Endothelial cell of umbilical vein (primary cell): Measurements from ENCODE around the gene SLC1A7. TPM values are rescaled to one million over a fixed set of nuclear protein-coding genes. Genes with fewer than 3 reads are reported as not detected.

Experiments
- BruUV-seq: library from RNA; stranded (reverse); fragments of 400-500 nt; replicated peaks from 2 replicates; lab custom pipeline; 2021; lab: Mats Ljungman, UMichigan
- CTCF ChIA-PET: fragments of 300-600, 350-600 bp; sonication (Branson Sonifier 250); formaldehyde crosslinking; loops from one replicate; lab custom pipeline; 2021; ENCODE audit warnings: antibody characterized with exemption, inconsistent platforms; lab: Charles Lee
- POLR2A ChIA-PET: fragments of 300-600, 350-600 bp; sonication (Branson Sonifier 250); formaldehyde crosslinking; loops from one replicate; lab custom pipeline; 2021; ENCODE audit warnings: antibody characterized with exemption, inconsistent platforms; lab: Charles Lee
- DNase-seq: peaks from one replicate; pipeline ENCODE4 v3.0.0-alpha.2; 2011; ENCODE audit warnings: low read depth, low spot score
- FAIRE-seq: peaks from 2 replicates; lab custom pipeline; 2011; peaks lifted over from hg19 to GRCh38; lab: Jason Lieb, UNC
- H2AFZ ChIP-seq: 2 replicates; pipeline ENCODE4 v1.6.0; 2012; ENCODE audit warnings: low read depth, low read length, control low read depth, inconsistent platforms
- H3K27ac ChIP-seq: 2 replicates; pipeline ENCODE4 v1.5.1; 2011; ENCODE audit warnings: low read depth, mild to moderate bottlenecking, control low read depth, low read length, moderate library complexity; ENCODE audit not compliant: insufficient read depth
- H3K27me3 ChIP-seq, 2 experiments: 2 replicates each; pipeline versions ENCODE4 v1.6.0 to v1.6.1; 2011; ENCODE audit warnings: low read length in 2 of 2, mixed read lengths in 1 of 2; ENCODE audit not compliant: control insufficient read depth in 2 of 2, insufficient read depth in 2 of 2
- H3K36me3 ChIP-seq, 2 experiments: 2 replicates in 1 of 2; 3 replicates in 1 of 2; pipeline ENCODE4 v1.5.1; 2011; ENCODE audit warnings: low read length in 2 of 2, mild to moderate bottlenecking in 1 of 2, moderate library complexity in 1 of 2; ENCODE audit not compliant: control insufficient read depth in 2 of 2, insufficient read depth in 2 of 2; ENCODE audit errors: extremely low read depth in 1 of 2
- H3K4me1 ChIP-seq: 3 replicates; pipeline ENCODE4 v1.5.1; 2011; ENCODE audit warnings: mild to moderate bottlenecking, low read length; ENCODE audit not compliant: control insufficient read depth, insufficient read depth; ENCODE audit errors: extremely low read depth
- H3K4me2 ChIP-seq: 2 replicates; pipeline ENCODE4 v1.6.1; 2011; ENCODE audit warnings: low read length, control low read depth, mixed read lengths; ENCODE audit not compliant: insufficient read depth
- H3K4me3 ChIP-seq, 3 experiments: fragments of 200-600 bp in 1 of 3; sonication (generic), shearing (Covaris generic) in 1 of 3; replicated peaks in 1 of 3; 2 replicates each; pipeline ENCODE4 v1.5.1; 2011 to 2016; ENCODE audit warnings: control low read depth in 3 of 3, low read length in 3 of 3, mild to moderate bottlenecking in 2 of 3, inconsistent platforms in 1 of 3, low read depth in 1 of 3, moderate library complexity in 1 of 3; ENCODE audit not compliant: insufficient read depth in 1 of 3
- H3K79me2 ChIP-seq: 2 replicates; pipeline ENCODE4 v1.6.0; 2012; ENCODE audit warnings: low read length, inconsistent platforms; ENCODE audit not compliant: control insufficient read depth, insufficient read depth
- H3K9ac ChIP-seq: replicated peaks from 2 replicates; pipeline ENCODE3; 2011; ENCODE audit warnings: low read length, control low read depth; ENCODE audit not compliant: insufficient read depth; ENCODE audit errors: extremely low read depth
- H3K9me1 ChIP-seq: replicated peaks from 3 replicates; pipeline ENCODE4 v1.6.0; 2011; ENCODE audit warnings: mild to moderate bottlenecking, low read length; ENCODE audit not compliant: control insufficient read depth, insufficient read depth; ENCODE audit errors: extremely low read depth
- H3K9me3 ChIP-seq: replicated peaks from 2 replicates; pipeline ENCODE4 v1.5.1; 2012; ENCODE audit warnings: low read length, inconsistent platforms; ENCODE audit not compliant: control insufficient read depth, insufficient read depth
- H4K20me1 ChIP-seq: replicated peaks from 2 replicates; pipeline ENCODE3; 2011; ENCODE audit warnings: mild to moderate bottlenecking, low read length; ENCODE audit not compliant: control insufficient read depth, insufficient read depth; ENCODE audit errors: extremely low read depth
- CTCF ChIP-seq, 2 donors: IDR thresholded peaks; 1 replicate in 1 of 2; 2 replicates in 1 of 2; pipeline ENCODE4 v1.5.1; 2011; ENCODE audit warnings: low read length in 2 of 2, mild to moderate bottlenecking in 2 of 2, moderate library complexity in 2 of 2, control low read depth in 1 of 2, inconsistent platforms in 1 of 2, low read depth in 1 of 2; ENCODE audit not compliant: insufficient read depth in 1 of 2; ENCODE audit errors: extremely low read depth in 1 of 2
- EZH2 ChIP-seq: IDR thresholded peaks from 2 replicates; pipeline ENCODE4 v1.6.1; 2012; ENCODE audit warnings: borderline replicate concordance, low read depth, mild to moderate bottlenecking, moderate library complexity, low read length, inconsistent platforms; ENCODE audit not compliant: severe bottlenecking
- FOS ChIP-seq: IDR thresholded peaks from 2 replicates; pipeline ENCODE4 v1.6.1; 2011; ENCODE audit warnings: mild to moderate bottlenecking, low read length, moderate library complexity, borderline replicate concordance; ENCODE audit not compliant: insufficient read depth
- GATA2 ChIP-seq: IDR thresholded peaks from 2 replicates; pipeline ENCODE4 v1.7.0; 2011; ENCODE audit warnings: low read depth, mild to moderate bottlenecking, moderate library complexity, mixed read lengths, low read length; ENCODE audit not compliant: insufficient read length, insufficient read depth
- JUN ChIP-seq: IDR thresholded peaks from 2 replicates; pipeline ENCODE4 v1.6.1; 2011; ENCODE audit warnings: borderline replicate concordance, low read depth; ENCODE audit not compliant: insufficient read length, insufficient read depth
- MAX ChIP-seq: IDR thresholded peaks from 2 replicates; pipeline ENCODE4 v1.6.1; 2011; ENCODE audit not compliant: insufficient read depth, insufficient read length
- MYC ChIP-seq: IDR thresholded peaks from one replicate; pipeline ENCODE4 v1.6.1; 2011; ENCODE audit warnings: mild to moderate bottlenecking, low read depth, low read length
- POLR2A ChIP-seq: IDR thresholded peaks from 2 replicates; pipeline ENCODE4 v1.6.1; 2012; ENCODE audit warnings: low read depth, mild to moderate bottlenecking, control low read depth, low read length
- POLR2AphosphoS5 ChIP-seq: IDR thresholded peaks from 2 replicates; pipeline ENCODE4 v1.6.1; 2012; ENCODE audit warnings: low read depth, mild to moderate bottlenecking, control low read depth, low read length, moderate library complexity; ENCODE audit not compliant: insufficient read depth
- dilution Hi-C: fragments of 300-500 bp; cut with MboI; formaldehyde crosslinking; loops from one replicate; pipeline ENCODE4 v1.15.0; 2019; ENCODE audit warnings: low sequenced_read_pairs; ENCODE audit not compliant: extremely low pct_ligation_motif_present
- intact Hi-C: fragments of 100-400 bp; cut with micrococcal nuclease; formaldehyde crosslinking; loops from one replicate; pipeline ENCODE4 v1.10.0; 2022
- polyA plus RNA-seq, 4 experiments: library from polyadenylated mRNA; depleted of rRNA in 3 of 4; stranded (reverse) in 3 of 4; unstranded in 1 of 4; fragments of >200 nt; gene quantifications; 2 replicates each; pipeline versions ENCODE4 v1.2.1 to v1.2.3, GENCODE V29; 2011 to 2012; ENCODE audit warnings: missing spikeins in 1 of 4
- total RNA-seq: library from RNA; stranded (reverse); gene quantifications from 2 replicates; pipeline ENCODE4 v1.2.3, GENCODE V29; 2021

SLC1A7 gene
- total and polyA plus RNA-seq, 2 donors (not counting 3 experiments of a cell fraction or from before 2014, with no cell fraction given): not detected

- POLR2A ChIA-PET: no interaction called here
- H3K79me2 ChIP-seq: no peaks in the 10 kb centered on the region
Measured at GRCh38 chr1:53153752-53154151, 11.3 kb upstream of the SLC1A7 start.

More at GRCh38 chr1:53153752-53154151, 11.3 kb upstream of the SLC1A7 start:
- no peak overlapping the region for H3K9ac ChIP-seq
- TF ChIP-seq MYC (no peak), POLR2AphosphoS5 (no peak), CTCF (IDR thresholded peaks at IDR 0.05; ENCODE audit: extremely low read depth in 1 of 2, insufficient read depth in 1 of 2, low read depth in 1 of 2, low read length in 2 of 2) (no peak), JUN (no peak), MAX (no peak), FOS (no peak), POLR2A (no peak), EZH2 (no peak), GATA2 (no peak)
- CTCF ChIA-PET: interaction anchor here (1.0 to 1.8 kb wide), 3 partner anchors 22 to 76 kb away, joined by 3 to 6 read pairs (median 3); no protein-coding TSS in a partner anchor
- no peaks in the 10 kb centered on the region for H3K9me1 ChIP-seq
- dilution Hi-C loops (no loop called here), intact Hi-C loops (no loop called here)
- no peak overlapping the region for H3K4me2 ChIP-seq
- no peak overlapping the region for H3K27ac ChIP-seq
- no peaks in the 10 kb centered on the region for H4K20me1 ChIP-seq
- H3K4me1 ChIP-seq: no peaks in the 10 kb centered on the region
- H2AFZ ChIP-seq: no peak overlapping the region
- no peak overlapping the region for H3K4me3 ChIP-seq
- H3K36me3 ChIP-seq: no peaks in the 10 kb centered on the region
- H3K9me3 ChIP-seq: no peaks in the 10 kb centered on the region
- no TSS peak for BruUV-seq
- DNase-seq (no peak), FAIRE-seq (no peak)
- peaks cover 3 to 5% of the 10 kb centered on the region in 2 experiments for H3K27me3 ChIP-seq
